NCI-H510A (cell line): ENCODE data around the gene PLPP3.

Experiments used
- DNase-seq: peaks from one replicate; lab custom pipeline; 2025; lab: John Stamatoyannopoulos, UW

The PLPP3 gene

GRCh38 chr1:56547473-56547872 lies 31.9 kb downstream of the PLPP3 start:
- DNase-seq: no peak

- DNase-seq: no peak
Observed at GRCh38 chr1:56545711-56546110, 33.7 kb downstream of the PLPP3 start.

- DNase-seq: no peak
Observed at GRCh38 chr1:56543783-56544612, 35.4 kb downstream of the PLPP3 start.

- DNase-seq: no peak
Observed at GRCh38 chr1:56542651-56543050, 36.7 kb downstream of the PLPP3 start.

DNA sequence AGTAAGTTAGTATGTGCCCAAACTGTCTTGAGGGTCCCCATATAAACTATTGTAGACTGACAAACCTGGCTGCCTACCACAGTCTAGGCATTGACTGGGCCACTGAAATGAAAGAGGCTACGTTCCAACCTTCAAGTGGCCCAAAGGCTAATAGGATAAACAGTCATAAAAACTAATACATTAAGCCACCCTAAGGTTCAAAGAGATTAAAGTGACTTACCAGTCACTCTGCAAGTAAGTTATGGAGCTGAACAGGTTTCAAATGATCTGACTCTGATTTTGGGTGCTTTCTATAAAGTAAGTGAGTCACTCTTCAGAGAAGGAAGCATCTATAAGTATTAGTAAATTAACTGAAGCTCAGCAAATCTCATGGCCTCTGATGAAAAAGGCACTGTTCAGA lies 38.0 kb downstream of the PLPP3 start:
- no peak for DNase-seq

GRCh38 chr1:56540467-56540866 lies 38.9 kb downstream of the PLPP3 start:
- no peak for DNase-seq

DNA sequence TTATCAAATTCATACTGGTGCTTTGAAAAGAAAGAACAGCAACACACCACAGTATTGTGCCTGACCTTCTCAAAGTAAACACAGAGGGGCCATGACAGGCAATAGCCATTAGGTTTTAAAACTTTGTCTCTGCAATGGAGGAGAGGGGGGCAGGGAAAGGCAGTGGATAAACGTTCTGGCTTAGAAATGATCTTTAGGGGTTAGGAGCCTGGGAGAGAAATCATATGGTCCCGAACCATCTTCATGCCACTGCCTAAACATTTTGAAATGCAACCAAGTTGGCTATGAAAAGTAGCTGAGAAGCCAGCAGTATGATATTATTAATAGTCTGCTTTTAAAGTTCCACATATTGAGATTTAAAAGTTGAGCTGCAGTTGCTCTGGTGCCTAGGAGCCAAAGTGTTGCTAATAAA lies 39.8 kb downstream of the PLPP3 start:
- DNase-seq: no peak

- DNase-seq: no peak
Observed at GRCh38 chr1:56538532-56538931, 40.8 kb downstream of the PLPP3 start.

GRCh38 chr1:56537660-56538059 lies 41.7 kb downstream of the PLPP3 start:
- no peak for DNase-seq

GRCh38 chr1:56535939-56536338 lies 43.4 kb downstream of the PLPP3 start:
- DNase-seq: peak; percentile 59

DNA sequence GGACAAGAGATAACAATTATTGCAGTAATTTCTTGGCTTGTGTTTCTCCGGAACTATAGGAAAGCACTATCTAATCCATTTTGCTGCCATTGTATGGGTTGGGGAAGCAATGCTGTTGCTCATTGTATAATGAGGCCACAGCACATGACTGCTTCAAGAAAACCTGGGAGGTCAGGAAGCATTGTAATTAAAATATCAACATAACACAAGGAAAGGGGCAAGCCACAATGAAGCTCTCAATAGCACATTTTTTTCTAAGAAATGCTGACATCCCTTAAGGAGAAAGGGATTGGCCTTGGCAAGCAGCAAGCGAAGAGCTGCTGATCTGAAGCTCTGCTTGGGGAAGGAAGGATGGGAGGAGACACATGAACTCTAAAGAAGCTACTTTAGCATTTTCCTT lies 44.0 kb downstream of the PLPP3 start:
- DNase-seq: no peak

DNA sequence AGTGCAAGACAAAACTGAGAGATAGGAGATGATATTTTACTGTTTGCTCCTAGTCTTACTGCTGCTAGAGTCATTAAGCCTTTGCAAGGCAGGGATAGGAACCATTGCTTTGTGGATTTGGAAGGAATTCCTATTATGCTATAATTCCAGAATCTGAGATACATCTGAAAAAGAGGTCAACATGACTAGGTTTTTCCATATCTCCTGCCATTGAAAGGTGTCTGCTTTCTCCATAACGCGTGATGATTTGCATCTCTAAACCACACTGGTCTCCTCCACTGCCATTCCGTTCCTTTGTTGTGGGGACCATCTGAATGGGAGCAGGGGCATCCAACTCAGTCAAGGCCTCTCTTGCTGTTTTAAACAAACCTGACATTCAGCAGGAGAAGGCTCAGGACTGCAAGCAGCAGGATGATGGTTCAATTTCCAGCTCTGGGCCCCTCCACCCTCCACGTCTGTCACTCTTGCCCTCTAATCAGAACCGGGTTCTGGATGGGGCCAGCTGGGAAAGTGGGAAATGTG lies 45.2 kb downstream of the PLPP3 start:
- no peak for DNase-seq

DNA sequence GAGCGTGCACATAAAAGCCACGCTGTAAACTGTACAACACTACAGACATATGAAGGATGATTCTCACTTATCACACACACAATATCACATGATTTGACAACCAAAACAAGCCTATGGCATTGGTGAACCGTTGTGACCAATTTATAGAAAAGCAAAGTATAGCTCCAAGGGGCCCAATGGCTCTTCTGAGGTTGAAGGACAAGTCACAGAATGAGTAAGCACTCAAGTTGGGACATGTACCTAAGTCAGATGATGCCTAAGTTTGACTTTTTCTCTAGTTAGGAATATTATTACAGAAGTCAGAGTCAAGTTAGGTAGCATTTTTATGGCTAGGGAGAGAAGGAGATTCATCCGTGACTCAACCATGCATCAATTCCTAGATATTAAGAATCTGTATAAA lies 45.7 kb downstream of the PLPP3 start:
- DNase-seq: no peak

DNA sequence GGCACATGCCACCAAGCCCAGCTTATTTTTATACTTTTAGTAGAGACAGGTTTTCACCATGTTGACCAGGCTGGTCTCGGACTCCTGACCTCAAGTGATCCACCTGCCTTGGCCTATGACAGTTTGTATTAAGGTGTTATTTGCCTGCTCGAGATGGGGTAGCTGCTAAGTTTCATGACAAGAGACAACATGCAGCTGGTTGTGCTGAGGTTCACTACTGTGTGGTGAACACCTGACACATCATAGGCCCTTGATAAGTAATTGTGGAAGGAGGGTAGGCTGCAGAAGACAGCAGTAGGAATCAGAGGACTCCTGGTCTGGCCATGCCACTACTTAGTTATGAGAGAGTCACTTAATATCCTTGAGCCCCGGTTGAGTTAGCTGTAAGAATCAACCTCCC lies 46.2 kb downstream of the PLPP3 start:
- DNase-seq: no peak

DNA sequence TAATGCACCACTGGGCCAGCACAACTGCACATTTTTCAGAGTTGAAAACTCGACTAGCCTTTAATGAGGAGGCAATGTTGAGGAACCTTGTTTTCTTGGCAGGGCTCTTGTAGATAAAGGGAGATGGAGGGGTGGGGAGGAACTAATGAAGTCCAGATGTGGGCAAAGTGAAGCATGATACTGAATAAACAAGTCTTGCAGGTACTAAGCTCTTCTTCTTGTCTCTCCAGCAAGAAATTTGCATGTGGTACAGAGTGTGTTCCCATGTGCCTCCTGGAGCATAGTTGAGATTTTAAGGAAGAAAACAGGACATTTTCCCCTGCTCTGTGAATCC lies 47.0 kb downstream of the PLPP3 start:
- DNase-seq: no peak

- DNase-seq: no peak
Observed at GRCh38 chr1:56531624-56532349, 47.6 kb downstream of the PLPP3 start.

DNA sequence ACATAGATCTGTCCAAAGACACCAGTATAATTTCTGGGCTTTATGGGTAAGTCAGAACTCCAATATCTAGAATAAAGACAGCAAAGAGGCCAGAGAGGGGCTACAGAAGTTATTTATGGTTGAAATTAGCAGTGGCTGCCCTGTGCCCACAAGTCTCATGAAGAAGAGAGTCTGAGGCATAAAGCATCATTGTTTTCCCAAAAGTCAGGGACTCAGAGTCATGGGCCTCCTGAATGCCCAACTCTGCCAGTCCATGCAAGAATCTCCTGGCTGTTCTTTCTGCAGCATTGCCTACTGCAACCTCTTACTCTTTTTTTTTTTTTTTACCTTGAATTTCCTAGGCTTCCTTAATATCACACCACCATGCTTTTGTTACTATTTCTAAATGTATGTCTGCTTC lies 49.6 kb downstream of the PLPP3 start:
- DNase-seq: no peak

DNA sequence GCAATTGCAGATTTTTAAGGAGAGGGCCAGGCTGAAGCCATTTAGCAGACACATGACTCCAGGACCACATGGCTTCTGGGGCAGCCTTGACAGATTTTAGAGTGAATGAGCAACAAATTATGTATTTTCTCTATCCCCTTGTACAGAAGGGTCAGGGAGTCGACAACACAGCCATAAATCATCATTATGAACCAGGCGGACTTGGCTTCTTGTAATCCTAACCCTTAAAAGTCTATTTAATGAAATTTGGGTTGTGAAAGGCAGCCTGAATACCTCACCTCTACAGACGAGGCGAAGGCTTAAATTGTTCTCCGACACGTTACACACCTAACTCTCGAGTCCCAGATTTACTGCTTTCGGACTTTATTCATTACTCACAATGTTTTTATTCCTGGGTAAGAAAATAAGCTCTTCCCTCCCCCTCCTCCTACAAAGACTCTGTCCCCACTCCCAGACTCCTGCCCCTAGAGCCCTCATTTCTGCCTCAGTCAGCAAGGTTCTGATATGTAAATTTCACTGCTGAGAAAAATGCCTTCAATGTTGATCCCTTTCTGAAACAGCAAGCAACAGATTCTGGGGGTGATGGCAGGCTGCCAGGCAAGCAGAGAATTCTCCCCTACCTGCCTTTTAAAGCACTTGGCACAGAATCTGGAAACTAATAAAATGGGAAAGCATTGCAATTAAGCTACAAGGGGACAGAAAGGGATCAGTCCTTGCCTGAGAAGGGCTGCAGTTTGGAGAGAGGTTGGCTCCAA lies 51.6 kb downstream of the PLPP3 start:
- no peak for DNase-seq

GRCh38 chr1:56526571-56527174 lies 52.7 kb downstream of the PLPP3 start:
- DNase-seq: no peak

DNA sequence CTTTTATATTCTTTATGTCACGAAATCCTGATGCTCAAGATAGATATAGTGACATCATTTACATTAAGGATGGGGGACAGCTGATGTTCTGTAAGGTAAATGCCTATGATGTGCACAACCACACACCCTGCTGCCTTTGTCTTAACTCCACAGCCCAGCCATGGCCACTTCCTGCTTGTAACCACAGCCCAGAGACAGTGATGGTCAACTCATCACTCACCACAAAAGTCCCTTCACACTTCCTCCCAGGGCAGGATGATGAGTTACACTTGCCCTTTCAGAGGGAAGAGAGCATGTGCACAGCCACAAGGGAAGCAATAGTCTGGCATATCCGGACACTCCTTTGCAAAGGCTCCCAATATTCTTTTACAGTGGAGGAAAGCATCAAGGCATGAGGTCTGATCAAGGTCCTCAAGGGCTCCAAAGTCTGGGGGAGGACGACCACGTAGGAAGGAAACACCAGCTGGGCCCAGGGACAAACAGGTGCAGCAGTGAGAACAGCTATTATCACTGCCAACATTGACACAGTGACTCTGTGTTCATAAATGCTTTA lies 53.8 kb downstream of the PLPP3 start:
- no peak for DNase-seq

GRCh38 chr1:56524263-56524662 lies 55.1 kb downstream of the PLPP3 start:
- DNase-seq: no peak

- no peak for DNase-seq
Observed at GRCh38 chr1:56522680-56523079, 56.7 kb downstream of the PLPP3 start.
